Bladder microvascular endothelial cell (primary cell): Measurements from ENCODE around the gene ZBTB4. TPM values are rescaled to one million over a fixed set of nuclear protein-coding genes. Genes with fewer than 3 reads are reported as not detected.

Source experiments
- total RNA-seq: library from RNA; depleted of rRNA; stranded (reverse); fragments of >200 nt; gene quantifications from 2 replicates; pipeline ENCODE4 v1.2.3, GENCODE V29; 2014

Gene ZBTB4, protein sequence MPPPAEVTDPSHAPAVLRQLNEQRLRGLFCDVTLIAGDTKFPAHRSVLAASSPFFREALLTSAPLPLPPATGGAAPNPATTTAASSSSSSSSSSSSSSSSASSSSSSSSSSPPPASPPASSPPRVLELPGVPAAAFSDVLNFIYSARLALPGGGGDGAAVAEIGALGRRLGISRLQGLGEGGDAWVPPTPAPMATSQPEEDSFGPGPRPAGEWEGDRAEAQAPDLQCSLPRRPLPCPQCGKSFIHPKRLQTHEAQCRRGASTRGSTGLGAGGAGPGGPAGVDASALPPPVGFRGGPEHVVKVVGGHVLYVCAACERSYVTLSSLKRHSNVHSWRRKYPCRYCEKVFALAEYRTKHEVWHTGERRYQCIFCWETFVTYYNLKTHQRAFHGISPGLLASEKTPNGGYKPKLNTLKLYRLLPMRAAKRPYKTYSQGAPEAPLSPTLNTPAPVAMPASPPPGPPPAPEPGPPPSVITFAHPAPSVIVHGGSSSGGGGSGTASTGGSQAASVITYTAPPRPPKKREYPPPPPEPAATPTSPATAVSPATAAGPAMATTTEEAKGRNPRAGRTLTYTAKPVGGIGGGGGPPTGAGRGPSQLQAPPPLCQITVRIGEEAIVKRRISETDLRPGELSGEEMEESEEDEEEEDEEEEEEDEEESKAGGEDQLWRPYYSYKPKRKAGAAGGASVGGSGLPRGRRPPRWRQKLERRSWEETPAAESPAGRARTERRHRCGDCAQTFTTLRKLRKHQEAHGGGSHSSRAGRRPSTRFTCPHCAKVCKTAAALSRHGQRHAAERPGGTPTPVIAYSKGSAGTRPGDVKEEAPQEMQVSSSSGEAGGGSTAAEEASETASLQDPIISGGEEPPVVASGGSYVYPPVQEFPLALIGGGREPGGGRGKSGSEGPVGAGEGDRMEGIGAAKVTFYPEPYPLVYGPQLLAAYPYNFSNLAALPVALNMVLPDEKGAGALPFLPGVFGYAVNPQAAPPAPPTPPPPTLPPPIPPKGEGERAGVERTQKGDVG
- total RNA-seq = 6.3 and 14.2 TPM in 2 replicates

GRCh38 chr17:7479213-7480088 is at the start of gene ZBTB4:
TSS of gene ZBTB4 (minus strand) at chr17:7479631. CDS start at chr17:7466801, 12,830 bp downstream.

DNA sequence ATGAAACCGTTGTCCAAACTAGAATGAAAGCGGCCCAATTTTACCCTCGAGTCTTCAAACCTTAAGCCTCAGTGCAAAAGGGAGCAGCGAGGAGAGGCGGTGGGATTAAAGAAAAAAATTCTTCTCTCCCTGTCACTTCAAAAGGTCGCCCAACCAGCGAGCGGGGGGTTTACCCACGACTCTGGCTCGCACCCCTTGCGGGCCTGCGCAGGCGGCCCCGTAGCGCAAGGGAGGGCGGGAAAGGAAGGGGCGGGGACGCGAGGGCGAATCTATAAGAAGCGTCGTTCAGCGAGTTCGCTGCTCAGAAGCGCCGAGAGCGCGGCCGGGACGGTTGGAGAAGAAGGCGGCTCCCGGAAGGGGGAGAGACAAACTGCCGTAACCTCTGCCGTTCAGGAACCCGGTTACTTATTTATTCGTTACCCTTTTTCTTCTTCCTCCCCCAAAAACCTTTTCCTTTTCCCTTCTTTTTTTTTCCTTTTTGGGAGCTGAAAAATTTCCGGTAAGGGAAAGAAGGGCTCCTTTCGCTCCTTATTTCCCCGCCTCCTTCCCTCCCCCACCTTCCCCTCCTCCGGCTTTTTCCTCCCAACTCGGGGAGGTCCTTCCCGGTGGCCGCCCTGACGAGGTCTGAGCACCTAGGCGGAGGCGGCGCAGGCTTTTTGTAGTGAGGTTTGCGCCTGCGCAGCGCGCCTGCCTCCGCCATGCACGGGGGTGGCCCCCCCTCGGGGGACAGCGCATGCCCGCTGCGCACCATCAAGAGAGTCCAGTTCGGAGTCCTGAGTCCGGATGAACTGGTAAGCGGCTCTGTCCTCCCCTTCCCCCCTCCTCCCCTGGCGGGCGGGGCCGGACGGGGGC is 4.9 kb upstream of the ZBTB4 start, which contains the start of gene POLR2A:
Gene POLR2A, plus strand, starts transcription at position 300 of the 852 bp plus-strand sequence.

GRCh38 chr17:7481275-7481674 is 1.8 kb upstream of the ZBTB4 start, which contains the start of gene SLC35G6:
TSS of gene SLC35G6 (plus strand) at chr17:7481446. CDS start at chr17:7481517, 71 bp downstream.

GRCh38 chr17:7444682-7445618 is 34.5 kb downstream of the ZBTB4 start, which contains the start of gene CHRNB1:
TSS of gene CHRNB1 (plus strand) at chr17:7445061. CDS start at chr17:7445128, 67 bp downstream.

GRCh38 chr17:7439462-7440112 is 39.8 kb downstream of the ZBTB4 start, which contains the start of gene FGF11:
TSS of gene FGF11 (plus strand) at chr17:7439512. CDS start at chr17:7439621, 109 bp downstream.

DNA sequence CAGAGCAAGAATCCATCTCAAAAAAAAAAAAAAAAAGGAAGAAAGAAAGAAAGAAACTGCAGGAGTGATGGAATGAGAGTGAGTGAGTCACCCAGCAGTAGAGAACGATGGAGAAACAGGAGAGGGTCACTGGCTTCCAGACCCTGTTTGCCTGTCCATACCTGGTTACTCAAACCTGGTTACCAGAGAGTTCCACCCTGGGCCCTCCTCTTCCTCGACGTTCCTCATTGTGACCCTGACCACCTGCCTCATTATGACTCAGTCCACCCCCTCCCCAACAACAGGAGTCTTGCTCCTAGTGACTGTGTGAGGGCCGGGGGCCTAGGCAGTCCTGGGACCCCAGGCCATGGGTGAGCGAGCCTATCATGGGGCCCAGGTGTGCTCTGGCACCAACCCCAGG is 50.9 kb downstream of the ZBTB4 start, which contains the start of gene SPEM3:
Gene SPEM3, plus strand, starts transcription at position 301 of the 400 bp plus-strand sequence. Its CDS starts 46 bp downstream, at position 347.

DNA sequence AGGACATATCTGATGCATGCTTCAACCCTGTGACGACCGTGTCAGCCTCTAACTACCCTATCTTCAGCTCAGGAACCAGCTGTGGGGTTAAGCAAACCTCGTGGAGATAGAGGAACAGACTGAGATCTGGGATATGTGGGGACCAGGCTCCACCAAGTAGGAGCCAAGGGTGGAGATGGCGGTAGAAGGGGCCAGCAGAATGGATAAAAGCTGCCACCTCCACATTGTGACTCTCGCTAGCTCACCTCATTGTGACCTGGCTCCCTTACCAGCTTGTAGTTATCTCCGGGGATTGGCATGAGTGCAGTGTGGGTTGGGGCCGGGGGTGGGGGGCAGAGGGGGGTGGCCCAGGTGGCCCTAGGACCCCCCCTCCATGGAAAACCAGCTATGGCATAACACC is 54.1 kb downstream of the ZBTB4 start, which contains the start of gene SPEM2:
Gene SPEM2, plus strand, starts transcription at position 301 of the 400 bp plus-strand sequence. Its CDS starts 73 bp downstream, at position 374.

DNA sequence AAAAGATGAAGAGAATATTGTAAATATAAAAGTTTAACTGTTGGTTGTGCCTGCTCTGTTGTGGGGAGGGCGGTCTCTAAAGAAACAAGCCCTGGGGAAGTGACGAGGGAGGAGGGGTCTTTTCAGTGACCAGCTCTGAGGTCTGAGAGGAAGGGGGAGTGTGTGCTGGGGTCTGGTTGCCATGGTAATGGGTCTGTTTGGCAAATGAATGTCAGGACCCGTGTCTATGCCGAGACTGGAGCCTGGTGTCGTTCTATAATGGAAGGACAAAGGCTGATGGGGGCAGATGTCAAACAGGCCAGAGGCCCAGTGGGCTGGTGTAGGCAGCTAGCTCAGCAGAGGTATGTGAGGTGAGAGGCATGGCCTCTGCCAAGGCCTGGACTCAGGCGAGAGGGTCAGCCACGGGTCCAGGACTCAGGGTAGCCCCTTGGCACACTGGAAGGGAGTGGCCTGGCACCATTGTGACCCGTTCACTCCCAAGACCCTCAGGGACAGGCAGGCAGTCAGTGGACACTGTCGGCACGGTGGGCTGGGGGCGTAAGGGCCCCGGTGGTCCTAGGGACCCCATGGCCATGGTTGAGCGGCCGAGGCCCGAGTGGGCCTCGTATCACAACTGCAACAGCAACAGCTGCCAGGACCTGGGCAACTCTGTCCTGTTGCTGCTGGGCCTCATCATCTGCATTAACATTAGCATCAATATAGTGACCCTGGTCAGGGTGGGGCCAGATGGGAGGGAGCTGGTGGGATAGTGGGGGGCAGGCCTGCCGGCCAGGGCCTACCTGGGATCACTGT is 59.4 kb downstream of the ZBTB4 start, which contains the start of gene SPEM1:
Gene SPEM1, plus strand, starts transcription at position 506 of the 792 bp plus-strand sequence. Its CDS starts 61 bp downstream, at position 567.

Other genes with a start within 250 kb of the ZBTB4 start
- gene DVL2, start 245.1 kb downstream of the ZBTB4 start, total RNA-seq = 32.2 and 53.0 TPM in 2 replicates
- 28.7 and 37.6 TPM in 2 replicates for gene PHF23, start 240.2 kb downstream of the ZBTB4 start, total RNA-seq
- gene GABARAP, start 237.2 kb downstream of the ZBTB4 start, total RNA-seq = 86.0 and 116 TPM in 2 replicates
- gene CTDNEP1, start 227.9 kb downstream of the ZBTB4 start, total RNA-seq = 18.5 and 41.9 TPM in 2 replicates
- 22.4 and 31.6 TPM in 2 replicates for gene ELP5, start 227.4 kb downstream of the ZBTB4 start, total RNA-seq
- gene CLDN7, start 217.2 kb downstream of the ZBTB4 start, total RNA-seq = 0.82 and 8.1 TPM in 2 replicates
- gene SLC2A4, start 197.9 kb downstream of the ZBTB4 start, total RNA-seq = 0.57 TPM in 1 of 2 replicates, not detected in the other
- 0.25 TPM in 1 of 2 replicates, not detected in the other for gene YBX2, start 185.0 kb downstream of the ZBTB4 start, total RNA-seq
- gene EIF5A, start 172.0 kb downstream of the ZBTB4 start, total RNA-seq = 537 and 632 TPM in 2 replicates
- gene GPS2, start 164.3 kb downstream of the ZBTB4 start, total RNA-seq = 28.8 and 30.1 TPM in 2 replicates
- gene NEURL4, start 150.3 kb downstream of the ZBTB4 start, total RNA-seq = 10.4 and 31.2 TPM in 2 replicates
- gene ACAP1, start 143.1 kb downstream of the ZBTB4 start, total RNA-seq = not detected in 2 replicates
- 1.1 and 2.3 TPM in 2 replicates for gene KCTD11, start 127.5 kb downstream of the ZBTB4 start, total RNA-seq
- gene TMEM95, start 124.5 kb downstream of the ZBTB4 start, total RNA-seq = not detected in 2 replicates
- gene TNK1, start 98.5 kb downstream of the ZBTB4 start, total RNA-seq = 0.49 and 1.6 TPM in 2 replicates
- gene PLSCR3, start 85.1 kb downstream of the ZBTB4 start, total RNA-seq = 16.7 and 36.8 TPM in 2 replicates
- gene TMEM256, start 75.5 kb downstream of the ZBTB4 start, total RNA-seq = 48.8 and 118 TPM in 2 replicates
- gene NLGN2, start 71.8 kb downstream of the ZBTB4 start, total RNA-seq = 1.3 and 7.6 TPM in 2 replicates
- not detected in 2 replicates for gene SPEM1, start 59.3 kb downstream of the ZBTB4 start, total RNA-seq
- gene SPEM2, start 54.0 kb downstream of the ZBTB4 start, total RNA-seq = not detected in 2 replicates
- gene SPEM3, start 50.8 kb downstream of the ZBTB4 start, total RNA-seq = not detected in 2 replicates
- gene TMEM102, start 44.2 kb downstream of the ZBTB4 start, total RNA-seq = 6.0 and 8.4 TPM in 2 replicates
- gene FGF11, start 40.1 kb downstream of the ZBTB4 start, total RNA-seq = 0.16 and 0.50 TPM in 2 replicates
- gene CHRNB1, start 34.6 kb downstream of the ZBTB4 start, total RNA-seq = 7.6 and 9.4 TPM in 2 replicates
- gene SLC35G6, start 1.8 kb upstream of the ZBTB4 start, total RNA-seq = not detected in 2 replicates
- 76.9 and 161 TPM in 2 replicates for gene POLR2A, start 4.7 kb upstream of the ZBTB4 start, total RNA-seq
- gene TNFSF12, start 69.4 kb upstream of the ZBTB4 start, total RNA-seq = 7.8 and 17.1 TPM in 2 replicates
- gene TNFSF13, start 79.1 kb upstream of the ZBTB4 start, total RNA-seq = 0.69 and 0.81 TPM in 2 replicates
- 62.7 and 79.3 TPM in 2 replicates for gene SENP3, start 82.3 kb upstream of the ZBTB4 start, total RNA-seq
- gene CD68, start 100.0 kb upstream of the ZBTB4 start, total RNA-seq = 0.65 and 1.1 TPM in 2 replicates
- gene MPDU1, start 104.2 kb upstream of the ZBTB4 start, total RNA-seq = 57.5 and 91.6 TPM in 2 replicates
- 0.06 and 0.49 TPM in 2 replicates for gene SOX15, start 110.5 kb upstream of the ZBTB4 start, total RNA-seq
- gene FXR2, start 135.3 kb upstream of the ZBTB4 start, total RNA-seq = 28.2 and 35.0 TPM in 2 replicates
- gene SAT2, start 148.2 kb upstream of the ZBTB4 start, total RNA-seq = 26.4 and 27.4 TPM in 2 replicates
- 0.38 TPM in 1 of 2 replicates, not detected in the other for gene SHBG, start 150.5 kb upstream of the ZBTB4 start, total RNA-seq
- gene ATP1B2, start 171.3 kb upstream of the ZBTB4 start, total RNA-seq = not detected in 2 replicates
- 29.0 and 64.8 TPM in 2 replicates for gene TP53, start 207.9 kb upstream of the ZBTB4 start, total RNA-seq
- 8.0 and 11.8 TPM in 2 replicates for gene WRAP53, start 208.8 kb upstream of the ZBTB4 start, total RNA-seq
- gene EFNB3, start 225.6 kb upstream of the ZBTB4 start, total RNA-seq = 0.16 and 0.57 TPM in 2 replicates
- gene DNAH2, start 238.1 kb upstream of the ZBTB4 start, total RNA-seq = under 0.01 and 0.49 TPM in 2 replicates